PC-9 (cell line): ENCODE results near the gene TULP4. TPM values are rescaled to one million over a fixed set of nuclear protein-coding genes. Genes with fewer than 3 reads are reported as not detected.

ENCODE experiments used
- BruUV-seq: library from RNA; stranded (reverse); fragments of 400-500 nt; replicated peaks from 2 replicates; lab custom pipeline; 2021; lab: Mats Ljungman, UMichigan
- CTCF ChIA-PET: fragments of 300-600 bp; sonication (Branson Sonifier 250); formaldehyde crosslinking; loops from one replicate; lab custom pipeline; 2022; ENCODE audit warnings: antibody characterized with exemption; lab: Charles Lee
- POLR2A ChIA-PET: fragments of 300-600 bp; sonication (Branson Sonifier 250); formaldehyde crosslinking; loops from one replicate; lab custom pipeline; 2022; ENCODE audit warnings: antibody characterized with exemption; ENCODE audit not compliant: unreplicated experiment; lab: Charles Lee
- DNase-seq, 2 experiments: peaks; one replicate each; pipeline versions ENCODE4 v3.0.0 to v3.0.0-alpha.2; 2015 to 2022; ENCODE audit warnings: mixed read lengths in 1 of 2
- H2AFZ ChIP-seq: fragments of 200-600 bp; sonication (generic); 2 replicates; pipeline ENCODE4 v1.8.1; 2017; ENCODE audit warnings: antibody characterized with exemption
- H3F3A ChIP-seq: fragments of 200-600 bp; sonication (generic); 2 replicates; pipeline ENCODE4 v1.8.1; 2017; ENCODE audit warnings: antibody characterized with exemption, mild to moderate bottlenecking, low read depth; ENCODE audit not compliant: insufficient read depth
- H3K27ac ChIP-seq: fragments of 200-600 bp; sonication (generic); 2 replicates; pipeline ENCODE4 v1.6.1; 2016; ENCODE audit warnings: mixed run types
- H3K27me3 ChIP-seq: fragments of 200-600 bp; sonication (generic); 2 replicates; pipeline ENCODE4 v1.6.1; 2016; ENCODE audit warnings: low read depth, mixed run types; ENCODE audit not compliant: insufficient read depth
- H3K36me3 ChIP-seq: fragments of 200-600 bp; sonication (generic); 2 replicates; pipeline ENCODE4 v1.6.1; 2016; ENCODE audit warnings: low read depth, mixed run types
- H3K4me1 ChIP-seq: fragments of 200-600 bp; sonication (generic); replicated peaks from 2 replicates; pipeline ENCODE4 v1.6.1; 2016; ENCODE audit warnings: mixed run types; ENCODE audit not compliant: insufficient read depth
- H3K4me2 ChIP-seq: fragments of 200-600 bp; sonication (generic); 2 replicates; pipeline ENCODE4 v1.6.1; 2017; ENCODE audit warnings: mixed run types
- H3K4me3 ChIP-seq: fragments of 200-600 bp; sonication (generic); 2 replicates; pipeline ENCODE4 v1.6.1; 2016; ENCODE audit warnings: mixed run types
- H3K79me2 ChIP-seq: fragments of 200-600 bp; sonication (generic); 2 replicates; pipeline ENCODE4 v1.6.1; 2017; ENCODE audit warnings: low read depth, mixed run types
- H3K9me2 ChIP-seq: fragments of 200-600 bp; sonication (generic); 2 replicates; pipeline ENCODE4 v1.8.1; 2017; ENCODE audit warnings: mild to moderate bottlenecking; ENCODE audit not compliant: insufficient read depth
- H3K9me3 ChIP-seq: fragments of 200-600 bp; sonication (generic); 2 replicates; pipeline ENCODE4 v1.8.1; 2016; ENCODE audit warnings: low read depth; ENCODE audit not compliant: insufficient read depth
- H4K20me1 ChIP-seq: fragments of 200-600 bp; sonication (generic); 2 replicates; pipeline ENCODE4 v1.8.1; 2017; ENCODE audit not compliant: insufficient read depth
- CTCF ChIP-seq: fragments of 200-600 bp; sonication (generic); conservative IDR thresholded peaks from 2 replicates; pipeline ENCODE4 v1.6.1; 2017; ENCODE audit warnings: mixed run types, antibody characterized with exemption, mild to moderate bottlenecking, moderate library complexity
- EZH2 ChIP-seq: fragments of 200-600 bp; sonication (generic); IDR thresholded peaks from 2 replicates; pipeline ENCODE4 v1.8.0; 2017; ENCODE audit warnings: antibody characterized with exemption, low read depth
- intact Hi-C: fragments of 100-400 bp; cut with micrococcal nuclease; formaldehyde crosslinking; loops from one replicate; pipeline ENCODE4 v1.10.0; 2022; ENCODE audit not compliant: unreplicated experiment
- total RNA-seq: library from RNA; stranded (reverse); gene quantifications from 2 replicates; pipeline ENCODE4 v1.2.3, GENCODE V29; 2021

TULP4 gene
- total RNA-seq, 1 experiment from 2014 or later, result 34.0 TPM

- intact Hi-C loops, result no loop called here
- no peak for DNase-seq
- ChIA-PET CTCF (no interaction called here), POLR2A (no interaction called here)
- Histone ChIP-seq H3K4me1 (peaks cover 31% of the 10 kb centered on the region), H3K79me2 (0 out of 2 replicates have a peak, but pooled peaks cover 7% of the 10 kb centered on the region), H3K4me3 (no peak overlapping the region), H4K20me1 (no peaks in the 10 kb centered on the region), H3K27ac (no peak overlapping the region), H3K27me3 (no peaks in the 10 kb centered on the region), H3K9me2 (no peaks in the 10 kb centered on the region), H3K4me2 (no peak overlapping the region), H3K36me3 (peaks cover 5% of the 10 kb centered on the region; the same call in 1 of the 2 replicates), H3F3A (peaks cover 10% of the 10 kb centered on the region), H2AFZ (no peak overlapping the region), H3K9me3 (no peaks in the 10 kb centered on the region; the same call in 1 of the 2 replicates)
- BruUV-seq, result no TSS peak
- TF ChIP-seq EZH2, result no peak
- TF ChIP-seq CTCF, result no peak
Observed at GRCh38 chr6:158414851-158415262, 102.6 kb downstream of the TULP4 start.

GRCh38 chr6:158415666-158416065 is 103.4 kb downstream of the TULP4 start:
- no peak overlapping the region for H3K4me3 ChIP-seq
- H3K79me2 ChIP-seq, result 0 out of 2 replicates have a peak, but pooled peaks cover 7% of the 10 kb centered on the region
- H2AFZ ChIP-seq, result no peak overlapping the region
- TF ChIP-seq CTCF (no peak), EZH2 (no peak)
- peaks cover 5% of the 10 kb centered on the region; the same call in 1 of the 2 replicates for H3K36me3 ChIP-seq
- H3K9me3 ChIP-seq, result no peaks in the 10 kb centered on the region
- no peak for DNase-seq
- no peaks in the 10 kb centered on the region for H3K9me2 ChIP-seq
- CTCF ChIA-PET, result no interaction called here
- POLR2A ChIA-PET, result no interaction called here
- no peaks in the 10 kb centered on the region for H4K20me1 ChIP-seq
- H3K27ac ChIP-seq, result no peak overlapping the region
- H3F3A ChIP-seq, result peaks cover 10% of the 10 kb centered on the region
- H3K4me2 ChIP-seq, result no peak overlapping the region
- intact Hi-C loops, result no loop called here
- H3K4me1 ChIP-seq, result peaks cover 29% of the 10 kb centered on the region
- no TSS peak for BruUV-seq
- no peaks in the 10 kb centered on the region for H3K27me3 ChIP-seq

GRCh38 chr6:158416883-158417759 is 104.9 kb downstream of the TULP4 start:
- Histone ChIP-seq H4K20me1 (no peaks in the 10 kb centered on the region), H3K27me3 (no peaks in the 10 kb centered on the region), H3K4me1 (peaks cover 14% of the 10 kb centered on the region), H2AFZ (no peak overlapping the region), H3K9me2 (no peaks in the 10 kb centered on the region), H3K36me3 (peaks cover 5% of the 10 kb centered on the region; the same call in 1 of the 2 replicates), H3K4me2 (no peak overlapping the region), H3K4me3 (no peak overlapping the region), H3K9me3 (no peaks in the 10 kb centered on the region), H3K79me2 (no peaks in the 10 kb centered on the region), H3F3A (peaks cover 4% of the 10 kb centered on the region), H3K27ac (no peak overlapping the region)
- POLR2A ChIA-PET, result interaction anchor here (0.6 kb wide), 1 partner anchor 669 kb away, joined by 3 read pairs; no protein-coding TSS in a partner anchor
- TF ChIP-seq CTCF (no peak), EZH2 (no peak)
- no TSS peak for BruUV-seq
- intact Hi-C loops, result no loop called here
- CTCF ChIA-PET, result interaction anchor here (0.7 kb wide), 1 partner anchor 33 kb away, joined by 10 read pairs; no protein-coding TSS in a partner anchor
- no peak for DNase-seq
